Measurements from ENCODE around the gene SLC22A12. TPM values are rescaled to one million over a fixed set of nuclear protein-coding genes. Genes with fewer than 3 reads are reported as not detected.

Gene SLC22A12
- polyA plus RNA-seq, 1 experiment, result not detected

DNA sequence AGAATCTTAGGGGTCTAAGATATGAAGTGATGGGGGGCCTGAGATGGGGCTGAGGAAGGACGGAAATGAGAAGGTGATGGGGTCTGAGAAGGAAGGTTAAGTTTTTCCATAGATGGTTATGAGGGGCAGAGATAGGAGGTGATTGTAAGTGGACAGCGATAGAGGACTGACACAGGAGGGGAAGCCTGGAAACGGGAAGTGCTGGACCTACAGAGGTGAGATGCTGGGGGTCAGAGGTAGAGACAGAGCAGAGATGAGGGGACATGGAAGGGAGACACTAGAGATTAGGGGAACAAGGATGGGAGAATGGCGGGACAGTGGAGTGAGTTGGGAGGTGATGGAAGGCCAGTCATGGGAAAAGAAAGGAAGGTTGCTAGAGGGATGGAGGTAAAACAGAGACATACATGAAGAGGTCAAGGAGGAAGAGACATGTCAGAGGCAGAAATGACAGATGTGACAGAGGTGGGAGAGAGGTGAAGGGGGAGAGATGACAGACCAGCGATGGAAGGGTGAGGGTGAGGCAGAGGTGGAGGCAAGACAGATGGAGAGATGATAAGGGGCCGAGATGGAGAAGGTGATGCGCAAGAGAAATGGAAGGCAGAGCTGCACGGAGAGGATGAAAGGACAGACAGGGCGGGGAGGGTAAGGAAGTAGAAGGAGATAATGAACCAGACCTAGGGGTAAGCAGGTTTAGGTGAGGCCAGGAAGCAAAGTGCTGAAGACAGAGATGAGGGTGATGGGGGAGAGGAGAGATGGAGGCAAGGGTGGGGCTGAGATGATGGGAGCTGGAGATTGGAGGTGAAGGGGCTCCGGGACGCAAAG lies 50.8 kb downstream of the SLC22A12 start:
- TF ChIP-seq, protein P1, sequence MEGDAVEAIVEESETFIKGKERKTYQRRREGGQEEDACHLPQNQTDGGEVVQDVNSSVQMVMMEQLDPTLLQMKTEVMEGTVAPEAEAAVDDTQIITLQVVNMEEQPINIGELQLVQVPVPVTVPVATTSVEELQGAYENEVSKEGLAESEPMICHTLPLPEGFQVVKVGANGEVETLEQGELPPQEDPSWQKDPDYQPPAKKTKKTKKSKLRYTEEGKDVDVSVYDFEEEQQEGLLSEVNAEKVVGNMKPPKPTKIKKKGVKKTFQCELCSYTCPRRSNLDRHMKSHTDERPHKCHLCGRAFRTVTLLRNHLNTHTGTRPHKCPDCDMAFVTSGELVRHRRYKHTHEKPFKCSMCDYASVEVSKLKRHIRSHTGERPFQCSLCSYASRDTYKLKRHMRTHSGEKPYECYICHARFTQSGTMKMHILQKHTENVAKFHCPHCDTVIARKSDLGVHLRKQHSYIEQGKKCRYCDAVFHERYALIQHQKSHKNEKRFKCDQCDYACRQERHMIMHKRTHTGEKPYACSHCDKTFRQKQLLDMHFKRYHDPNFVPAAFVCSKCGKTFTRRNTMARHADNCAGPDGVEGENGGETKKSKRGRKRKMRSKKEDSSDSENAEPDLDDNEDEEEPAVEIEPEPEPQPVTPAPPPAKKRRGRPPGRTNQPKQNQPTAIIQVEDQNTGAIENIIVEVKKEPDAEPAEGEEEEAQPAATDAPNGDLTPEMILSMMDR (IDR thresholded peaks at IDR 0.05; ENCODE audit: low read depth, low read length), result no peak
- Histone ChIP-seq H3K27me3 (ENCODE audit: control insufficient read depth, insufficient read depth, low read length) (peaks cover 86% of the 10 kb centered on the region), H3K27ac (ENCODE audit: low read depth, low read length) (no peak overlapping the region), H3K9me3 (ENCODE audit: control insufficient read depth, insufficient read depth, low read length) (no peaks in the 10 kb centered on the region; the same call in 1 of the 2 replicates), H3K4me3 (ENCODE audit: low read depth, low read length) (no peak overlapping the region)
- CTCF ChIA-PET, result interaction anchor here (0.6 kb wide), 1 partner anchor 9 kb away, joined by 3 read pairs; no protein-coding TSS in a partner anchor
- DNase-seq (ENCODE audit: low read depth, low spot score), result no peak
- POLR2A ChIA-PET, result no interaction called here

DNA sequence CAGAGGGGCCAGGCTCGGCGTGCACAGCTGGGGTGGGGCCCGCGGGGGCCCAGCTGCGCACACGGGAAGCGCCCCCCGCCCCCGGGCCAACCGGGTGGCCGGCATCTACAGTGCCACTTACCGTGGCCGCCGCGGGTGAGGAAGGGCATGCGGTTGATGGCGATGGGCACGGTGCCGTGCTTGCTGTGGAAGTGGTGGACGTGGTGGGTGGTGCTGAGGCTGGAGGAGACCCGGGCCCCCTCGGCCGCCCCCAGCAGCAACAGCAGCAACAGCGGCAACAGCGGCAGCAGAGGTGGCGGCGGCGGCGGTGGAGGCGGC lies 51.4 kb downstream of the SLC22A12 start:
- TF ChIP-seq, protein P1 (IDR thresholded peaks at IDR 0.05; ENCODE audit: low read depth, low read length), result no peak
- POLR2A ChIA-PET, result no interaction called here
- H3K27me3 ChIP-seq (ENCODE audit: control insufficient read depth, insufficient read depth, low read length), result peaks cover 86% of the 10 kb centered on the region
- H3K4me3 ChIP-seq (ENCODE audit: low read depth, low read length), result no peak overlapping the region
- H3K27ac ChIP-seq (ENCODE audit: low read depth, low read length), result no peak overlapping the region
- CTCF ChIA-PET, result interaction anchor here (0.6 kb wide), 1 partner anchor 9 kb away, joined by 3 read pairs; no protein-coding TSS in a partner anchor
- no peak for DNase-seq (ENCODE audit: low read depth, low spot score)
- H3K9me3 ChIP-seq (ENCODE audit: control insufficient read depth, insufficient read depth, low read length), result no peaks in the 10 kb centered on the region; the same call in 1 of the 2 replicates

DNA sequence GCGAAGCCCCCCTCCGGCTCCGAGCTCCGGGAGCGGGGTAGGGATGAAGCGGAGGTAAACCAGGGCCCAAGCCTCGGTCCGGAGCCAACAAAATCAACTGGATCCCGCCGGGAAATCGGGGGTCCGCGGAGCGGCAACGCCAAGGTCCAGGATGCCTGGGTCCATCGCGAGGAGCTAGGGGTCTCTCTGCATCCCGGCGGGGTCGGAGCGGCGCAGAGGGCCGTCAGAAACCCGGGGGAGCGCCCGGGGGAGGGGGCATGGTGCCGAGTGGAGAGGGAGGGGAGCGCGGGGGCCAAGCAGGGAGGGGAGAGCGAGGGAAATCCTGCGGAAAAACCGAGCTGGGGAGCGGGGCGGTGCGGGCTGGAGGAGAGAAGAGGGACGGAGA lies 51.8 kb downstream of the SLC22A12 start:
- DNase-seq (ENCODE audit: low read depth, low spot score), result no peak
- H3K4me3 ChIP-seq (ENCODE audit: low read depth, low read length), result no peak overlapping the region
- H3K9me3 ChIP-seq (ENCODE audit: control insufficient read depth, insufficient read depth, low read length), result no peaks in the 10 kb centered on the region; the same call in 1 of the 2 replicates
- POLR2A ChIA-PET, result no interaction called here
- TF ChIP-seq, protein P1 (IDR thresholded peaks at IDR 0.05; ENCODE audit: low read depth, low read length), result no peak
- H3K27ac ChIP-seq (ENCODE audit: low read depth, low read length), result no peak overlapping the region
- CTCF ChIA-PET, result no interaction called here
- peaks cover 84% of the 10 kb centered on the region for H3K27me3 ChIP-seq (ENCODE audit: control insufficient read depth, insufficient read depth, low read length)

DNA sequence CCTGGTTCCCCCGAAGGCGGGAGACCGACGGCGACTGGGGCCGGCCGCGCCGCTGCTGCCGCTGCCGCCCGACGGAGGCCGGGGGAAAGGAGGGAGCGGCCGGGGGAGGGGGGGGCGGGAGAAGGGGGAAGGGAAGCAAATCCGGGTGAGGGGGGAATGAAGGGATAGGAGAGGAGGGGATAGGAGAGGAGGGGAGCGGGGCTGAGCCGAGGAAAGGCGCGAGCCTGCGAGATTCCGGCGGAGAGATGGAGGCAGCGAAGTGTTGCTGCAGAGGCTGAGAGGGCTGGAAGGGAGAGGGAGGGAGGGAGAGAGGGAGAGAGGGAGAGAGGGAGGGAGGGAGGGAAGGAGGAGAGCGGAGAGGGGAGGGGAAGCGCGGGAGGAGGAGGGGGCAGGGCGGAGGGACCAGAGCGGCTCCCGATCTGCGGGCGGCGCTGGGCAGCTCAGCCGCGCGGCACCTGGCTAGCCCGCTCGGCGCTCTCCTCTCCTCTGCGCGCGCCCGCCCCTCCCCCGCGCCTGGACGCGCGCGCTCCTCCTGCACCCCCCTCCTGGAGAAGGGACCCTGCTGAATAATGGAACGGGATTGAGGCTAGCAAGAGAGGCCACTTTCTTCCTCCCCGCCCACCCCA lies 52.3 kb downstream of the SLC22A12 start:
- POLR2A ChIA-PET, result no interaction called here
- CTCF ChIA-PET, result interaction anchor here (1.6 kb wide), 1 partner anchor 9 kb away, joined by 8 read pairs; no protein-coding TSS in a partner anchor
- Histone ChIP-seq H3K9me3 (ENCODE audit: control insufficient read depth, insufficient read depth, low read length) (no peaks in the 10 kb centered on the region; the same call in 1 of the 2 replicates), H3K27me3 (ENCODE audit: control insufficient read depth, insufficient read depth, low read length) (peaks cover 79% of the 10 kb centered on the region), H3K27ac (ENCODE audit: low read depth, low read length) (no peak overlapping the region), H3K4me3 (ENCODE audit: low read depth, low read length) (no peak overlapping the region)
- TF ChIP-seq, protein P1 (IDR thresholded peaks at IDR 0.05; ENCODE audit: low read depth, low read length), result no peak
- DNase-seq (ENCODE audit: low read depth, low spot score), result no peak
